DOHH2 (cell line): ENCODE data around the gene PATZ1.

ENCODE experiments used
- CTCF ChIP-seq: fragments of 200-600 bp; sonication (generic); IDR thresholded peaks from one replicate; pipeline ENCODE4 v1.5.1; 2014; ENCODE audit warnings: antibody characterized with exemption, mild to moderate bottlenecking, low read depth, low read length; ENCODE audit not compliant: poor library complexity, severe bottlenecking
- EZH2phosphoT487 ChIP-seq: fragments of 200-600 bp; sonication (generic); IDR thresholded peaks from 2 replicates; pipeline ENCODE4 v1.6.1; 2017; ENCODE audit warnings: borderline replicate concordance, mild to moderate bottlenecking, antibody characterized with exemption, low read length, moderate library complexity, mixed read lengths

- TF ChIP-seq CTCF (no peak), EZH2phosphoT487 (no peak)
These were observed 13.9 kb upstream of the PATZ1 start for GRCh38 chr22:31360029-31360428.
